Measurements from ENCODE around the gene SDR9C7. TPM values are rescaled to one million over a fixed set of nuclear protein-coding genes. Genes with fewer than 3 reads are reported as not detected.

SDR9C7 gene
- total RNA-seq, 1 experiment from 2014 or later: not detected

GRCh38 chr12:56957229-56958052 is 23.2 kb upstream of the SDR9C7 start, which contains the start of gene RDH16:
Gene RDH16 (minus strand): TSS chr12:56957608. CDS start chr12:56957462, 146 bp downstream.
- ATAC-seq: no peak
- RAD21 ChIA-PET (ENCODE audit: low non-redundant PET in 1 of 2, low total read pairs in 2 of 2, uncharacterized antibody in 2 of 2, unreplicated experiment in 2 of 2): no interaction called here
- no peak within 1 kb of the TSS for H3K9ac ChIP-seq (ENCODE audit: low read length)
- BruUV-seq (replicated peaks): no TSS peak
- no peaks in the 10 kb centered on the region for H3K36me3 ChIP-seq (ENCODE audit: control insufficient read depth in 1 of 2, insufficient read depth in 2 of 2, low read length in 2 of 2)
- H3K9me2 ChIP-seq (ENCODE audit: insufficient read depth): no peaks in the 10 kb centered on the region
- no peaks in the 10 kb centered on the region for H3K4me1 ChIP-seq (ENCODE audit: control insufficient read depth in 1 of 2, insufficient read depth in 2 of 2, low read length in 2 of 2)
- intact Hi-C loops (cut with micrococcal nuclease): no loop called here
- POLR2A ChIA-PET: no interaction called here
- no peak within 1 kb of the TSS for H3K4me3 ChIP-seq (replicated peaks in 1 of 2; ENCODE audit: low read depth in 1 of 2, low read length in 2 of 2)
- H2AFZ ChIP-seq (ENCODE audit: low read depth, low read length, poor library complexity, severe bottlenecking): no peak within 1 kb of the TSS
- H4K20me1 ChIP-seq (ENCODE audit: insufficient read depth): no peaks in the 10 kb centered on the region
- H3K4me2 ChIP-seq (ENCODE audit: low read length): no peak within 1 kb of the TSS
- H3K9me3 ChIP-seq (ENCODE audit: control insufficient read depth in 1 of 2, insufficient read depth in 1 of 2, low read depth in 1 of 2, low read length in 2 of 2): no peaks in the 10 kb centered on the region
- CTCF ChIA-PET: no interaction called here
- no peak within 1 kb of the TSS for H3K27ac ChIP-seq (ENCODE audit: low read depth, low read length)
- H3K27me3 ChIP-seq (ENCODE audit: insufficient read depth, low read length): no peaks in the 10 kb centered on the region
- H3K79me2 ChIP-seq (ENCODE audit: insufficient read depth, low read length): no peaks in the 10 kb centered on the region
- TF ChIP-seq ZFX (IDR thresholded peaks at IDR 0.05) (no peak), SIN3A (IDR thresholded peaks at IDR 0.05; ENCODE audit: low read depth) (no peak), ELF1 (IDR thresholded peaks at IDR 0.05; ENCODE audit: borderline replicate concordance, low read depth) (no peak), SP1 (IDR thresholded peaks at IDR 0.05; ENCODE audit: low read depth) (no peak), EGR1 (IDR thresholded peaks at IDR 0.05; ENCODE audit: low read depth) (no peak), SRF (IDR thresholded peaks at IDR 0.05; ENCODE audit: low read depth) (no peak), JUND (IDR thresholded peaks at IDR 0.05) (no peak), YY1 (IDR thresholded peaks at IDR 0.05; ENCODE audit: extremely low read depth, insufficient replicate concordance, low read depth, low read length) (no peak), ZNF274 (IDR thresholded peaks at IDR 0.05; ENCODE audit: low read depth, low read length) (no peak), EZH2phosphoT487 (IDR thresholded peaks at IDR 0.05; ENCODE audit: borderline replicate concordance) (no peak), EZH2 (IDR thresholded peaks at IDR 0.05) (no peak), CBX3 (IDR thresholded peaks at IDR 0.05; ENCODE audit: low read depth) (no peak), REST (IDR thresholded peaks at IDR 0.05; ENCODE audit: low read depth) (no peak)
- DNase-seq (ENCODE audit: low read depth, low spot score): no peak
